ENCODE measurements around the gene ABCC6. TPM values are rescaled to one million over a fixed set of nuclear protein-coding genes. Genes with fewer than 3 reads are reported as not detected.
A peak's percentile ranks its signal among the peaks of the same experiment; 100 is the strongest.

Gene ABCC6
- total RNA-seq, 1 donor from 2014 or later: 1.5 TPM

GRCh38 chr16:16176328-16176727 lies 47.0 kb downstream of the ABCC6 start:
- H3K27ac Mint-ChIP-seq (ENCODE audit: unreplicated experiment): no peak overlapping the region
- no peaks in the 10 kb centered on the region for H3K4me1 Mint-ChIP-seq (ENCODE audit: low read depth)
- no peak for TF ChIP-seq CTCF (IDR thresholded peaks at IDR 0.05)
- no peak for DNase-seq (ENCODE audit: low spot score)
- H3K4me3 Mint-ChIP-seq (ENCODE audit: unreplicated experiment): no peak overlapping the region
- H3K9me3 Mint-ChIP-seq (ENCODE audit: low read depth): peaks cover 6% of the 10 kb centered on the region
- no peaks in the 10 kb centered on the region for H3K27me3 Mint-ChIP-seq (ENCODE audit: low read depth)
- peaks cover 5% of the 10 kb centered on the region for H3K36me3 Mint-ChIP-seq (ENCODE audit: low read depth)

GRCh38 chr16:16175296-16175695 lies 48.0 kb downstream of the ABCC6 start:
- Mint-ChIP-seq H3K27me3 (ENCODE audit: low read depth) (no peaks in the 10 kb centered on the region), H3K9me3 (ENCODE audit: low read depth) (peaks cover 6% of the 10 kb centered on the region), H3K36me3 (ENCODE audit: low read depth) (peaks cover 6% of the 10 kb centered on the region), H3K27ac (ENCODE audit: unreplicated experiment) (no peak overlapping the region), H3K4me3 (ENCODE audit: unreplicated experiment) (no peak overlapping the region), H3K4me1 (ENCODE audit: low read depth) (no peaks in the 10 kb centered on the region)
- no peak for DNase-seq (ENCODE audit: low spot score)
- TF ChIP-seq CTCF (IDR thresholded peaks at IDR 0.05): no peak

GRCh38 chr16:16172991-16173390 lies 50.3 kb downstream of the ABCC6 start:
- no peak overlapping the region for H3K4me3 Mint-ChIP-seq (ENCODE audit: unreplicated experiment)
- peaks cover 6% of the 10 kb centered on the region for H3K36me3 Mint-ChIP-seq (ENCODE audit: low read depth)
- no peak for TF ChIP-seq CTCF (IDR thresholded peaks at IDR 0.05)
- peaks cover 6% of the 10 kb centered on the region for H3K9me3 Mint-ChIP-seq (ENCODE audit: low read depth)
- H3K27ac Mint-ChIP-seq (ENCODE audit: unreplicated experiment): no peak overlapping the region
- no peaks in the 10 kb centered on the region for H3K4me1 Mint-ChIP-seq (ENCODE audit: low read depth)
- no peaks in the 10 kb centered on the region for H3K27me3 Mint-ChIP-seq (ENCODE audit: low read depth)
- DNase-seq (ENCODE audit: low spot score): no peak

- no peak for DNase-seq (ENCODE audit: low spot score)
- no peak for TF ChIP-seq CTCF (IDR thresholded peaks at IDR 0.05)
- Mint-ChIP-seq H3K27ac (ENCODE audit: unreplicated experiment) (no peak overlapping the region), H3K36me3 (ENCODE audit: low read depth) (peaks cover 6% of the 10 kb centered on the region), H3K4me1 (ENCODE audit: low read depth) (no peaks in the 10 kb centered on the region), H3K9me3 (ENCODE audit: low read depth) (peaks cover 5% of the 10 kb centered on the region), H3K27me3 (ENCODE audit: low read depth) (no peaks in the 10 kb centered on the region), H3K4me3 (ENCODE audit: unreplicated experiment) (no peak overlapping the region)
Observed at GRCh38 chr16:16171332-16171919, 51.9 kb downstream of the ABCC6 start.

GRCh38 chr16:16169615-16170014 lies 53.7 kb downstream of the ABCC6 start:
- H3K36me3 Mint-ChIP-seq (ENCODE audit: low read depth): peaks cover 1% of the 10 kb centered on the region
- H3K4me1 Mint-ChIP-seq (ENCODE audit: low read depth): no peaks in the 10 kb centered on the region
- no peak for TF ChIP-seq CTCF (IDR thresholded peaks at IDR 0.05)
- no peak overlapping the region for H3K27ac Mint-ChIP-seq (ENCODE audit: unreplicated experiment)
- DNase-seq (ENCODE audit: low spot score): peak; percentile 74
- H3K27me3 Mint-ChIP-seq (ENCODE audit: low read depth): no peaks in the 10 kb centered on the region
- no peak overlapping the region for H3K4me3 Mint-ChIP-seq (ENCODE audit: unreplicated experiment)
- H3K9me3 Mint-ChIP-seq (ENCODE audit: low read depth): no peaks in the 10 kb centered on the region
